ENCODE measurements around the gene PCCA.

PCCA gene

GRCh38 chr13:100526318-100527000 is 437.6 kb downstream of the PCCA start:
- no peak for TF ChIP-seq CTCF (IDR thresholded peaks at IDR 0.05)
- no peak overlapping the region for H3K4me3 Mint-ChIP-seq
- H3K9me3 Mint-ChIP-seq, result no peaks in the 10 kb centered on the region
- peaks cover 4% of the 10 kb centered on the region for H3K27me3 Mint-ChIP-seq (ENCODE audit: low read depth, poor library complexity)
- H3K4me1 Mint-ChIP-seq, result peaks cover 65% of the 10 kb centered on the region
- H3K36me3 Mint-ChIP-seq (ENCODE audit: low read depth), result peaks cover 53% of the 10 kb centered on the region
- peak; percentile 30 for DNase-seq
- no peak overlapping the region for H3K27ac Mint-ChIP-seq

GRCh38 chr13:100527644-100528043 is 438.8 kb downstream of the PCCA start:
- peaks cover 57% of the 10 kb centered on the region for H3K36me3 Mint-ChIP-seq (ENCODE audit: low read depth)
- no peak for TF ChIP-seq CTCF (IDR thresholded peaks at IDR 0.05)
- peaks cover 53% of the 10 kb centered on the region for H3K4me1 Mint-ChIP-seq
- no peak for DNase-seq
- H3K9me3 Mint-ChIP-seq, result no peaks in the 10 kb centered on the region
- peaks cover 4% of the 10 kb centered on the region for H3K27me3 Mint-ChIP-seq (ENCODE audit: low read depth, poor library complexity)
- no peak overlapping the region for H3K27ac Mint-ChIP-seq
- no peak overlapping the region for H3K4me3 Mint-ChIP-seq

- no peaks in the 10 kb centered on the region for H3K9me3 Mint-ChIP-seq
- H3K27me3 Mint-ChIP-seq (ENCODE audit: low read depth, poor library complexity), result peaks cover 4% of the 10 kb centered on the region
- H3K27ac Mint-ChIP-seq, result peak overlapping the region; percentile 29
- peaks cover 46% of the 10 kb centered on the region for H3K4me1 Mint-ChIP-seq
- no peak for DNase-seq
- H3K4me3 Mint-ChIP-seq, result no peak overlapping the region
- TF ChIP-seq CTCF (IDR thresholded peaks at IDR 0.05), result no peak
- H3K36me3 Mint-ChIP-seq (ENCODE audit: low read depth), result peaks cover 56% of the 10 kb centered on the region
Observed at GRCh38 chr13:100528353-100528752, 439.5 kb downstream of the PCCA start.

GRCh38 chr13:100528820-100529219 is 439.9 kb downstream of the PCCA start:
- Mint-ChIP-seq H3K4me3 (no peak overlapping the region), H3K9me3 (no peaks in the 10 kb centered on the region), H3K4me1 (peaks cover 42% of the 10 kb centered on the region), H3K36me3 (ENCODE audit: low read depth) (peaks cover 54% of the 10 kb centered on the region), H3K27ac (no peak overlapping the region), H3K27me3 (ENCODE audit: low read depth, poor library complexity) (peaks cover 4% of the 10 kb centered on the region)
- DNase-seq, result no peak
- TF ChIP-seq CTCF (IDR thresholded peaks at IDR 0.05), result no peak

GRCh38 chr13:100529666-100530377 is 440.9 kb downstream of the PCCA start:
- no peak for TF ChIP-seq CTCF (IDR thresholded peaks at IDR 0.05)
- Mint-ChIP-seq H3K4me1 (peaks cover 43% of the 10 kb centered on the region), H3K4me3 (no peak overlapping the region), H3K27me3 (ENCODE audit: low read depth, poor library complexity) (peaks cover 4% of the 10 kb centered on the region), H3K27ac (peak overlapping the region; percentile 42), H3K36me3 (ENCODE audit: low read depth) (peaks cover 49% of the 10 kb centered on the region), H3K9me3 (no peaks in the 10 kb centered on the region)
- no peak for DNase-seq
